Subcutaneous adipose tissue (tissue), 4 donors: ENCODE results near the gene SMARCA2. TPM values are rescaled to one million over a fixed set of nuclear protein-coding genes. Genes with fewer than 3 reads are reported as not detected.

Experiments used
- CTCF ChIP-seq: fragments of 450-650 bp; IDR thresholded peaks from one replicate; pipeline ENCODE4 v1.5.1; 2016; ENCODE audit warnings: low read depth, mild to moderate bottlenecking, control low read depth, antibody characterized with exemption, moderate library complexity
- total RNA-seq, 4 donors: library from RNA; depleted of rRNA; stranded (reverse); fragments of >200 nt; gene quantifications; one replicate each; pipeline ENCODE4 v1.1.0, GENCODE V29; 2016

The SMARCA2 gene
- total RNA-seq, 4 donors from 2014 or later: 116 to 186 (median 152) TPM

GRCh38 chr9:2192356-2192979, 177.3 kb downstream of the SMARCA2 start:
- TF ChIP-seq CTCF: no peak

- TF ChIP-seq CTCF: no peak
Observed at GRCh38 chr9:2193552-2193951, 178.4 kb downstream of the SMARCA2 start.

GRCh38 chr9:2195211-2195610, 180.1 kb downstream of the SMARCA2 start:
- no peak for TF ChIP-seq CTCF

- TF ChIP-seq CTCF: no peak
Observed at GRCh38 chr9:2196757-2197156, 181.6 kb downstream of the SMARCA2 start.

GRCh38 chr9:2198956-2199635, 183.9 kb downstream of the SMARCA2 start:
- TF ChIP-seq CTCF: no peak

GRCh38 chr9:2199999-2200796, 185.1 kb downstream of the SMARCA2 start:
- TF ChIP-seq CTCF: no peak

GRCh38 chr9:2208465-2208864, 193.3 kb downstream of the SMARCA2 start:
- no peak for TF ChIP-seq CTCF
